Mesenteric fat pad (tissue), 1 donor: ENCODE results near the gene KCTD15. TPM values are rescaled to one million over a fixed set of nuclear protein-coding genes. Genes with fewer than 3 reads are reported as not detected.

Source experiments
- DNase-seq: peaks from one replicate; pipeline ENCODE4 v3.0.0-alpha.2; 2020; ENCODE audit warnings: low spot score
- total RNA-seq: library from RNA; stranded (reverse); fragmentation: NEBNext Ultra II Directional; extraction: Animal tissue kit (Norgen Biotek cat#: 25700); gene quantifications from one replicate; pipeline ENCODE4 v1.2.1, GENCODE V29; 2021
- donor health status: DM: yes; HTN: yes; CAD: no.

KCTD15 gene
- total RNA-seq, 1 donor from 2014 or later, result 18.4 TPM

DNA sequence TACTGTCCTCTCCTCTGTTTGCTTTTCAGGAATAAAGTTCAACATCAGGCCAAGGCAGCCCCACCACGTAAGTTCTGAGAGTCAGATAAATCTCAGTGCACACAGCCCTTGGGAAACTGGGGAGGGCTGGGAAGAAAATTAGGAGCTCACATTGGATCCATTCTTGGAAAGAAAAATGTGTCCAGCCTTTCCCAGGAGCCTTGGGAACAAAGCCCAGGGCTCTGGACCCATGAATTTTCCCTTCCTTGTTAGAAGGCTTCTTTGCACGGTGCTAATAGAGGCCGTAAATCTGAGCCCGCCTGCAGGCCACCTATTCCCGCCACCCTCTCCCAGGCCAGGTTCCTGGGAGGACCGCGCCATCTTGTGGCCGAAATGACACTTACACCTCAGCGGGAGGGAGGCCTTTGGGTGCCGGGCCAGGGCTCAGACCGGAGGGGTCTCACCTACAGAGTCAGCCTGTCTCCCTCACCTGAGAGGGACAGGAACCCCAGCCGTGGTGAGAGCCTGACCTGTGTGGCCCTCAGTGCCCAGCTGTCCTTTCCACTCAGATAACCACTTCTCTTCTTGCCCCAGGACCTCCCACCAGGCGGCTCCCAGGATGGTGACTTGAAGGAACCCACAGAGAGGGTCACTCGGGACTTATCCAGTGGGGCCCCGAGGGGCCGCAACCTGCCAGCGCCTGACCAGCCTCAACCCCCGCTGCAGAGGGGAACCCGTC lies 25.1 kb upstream of the KCTD15 start:
- no peak for DNase-seq

DNA sequence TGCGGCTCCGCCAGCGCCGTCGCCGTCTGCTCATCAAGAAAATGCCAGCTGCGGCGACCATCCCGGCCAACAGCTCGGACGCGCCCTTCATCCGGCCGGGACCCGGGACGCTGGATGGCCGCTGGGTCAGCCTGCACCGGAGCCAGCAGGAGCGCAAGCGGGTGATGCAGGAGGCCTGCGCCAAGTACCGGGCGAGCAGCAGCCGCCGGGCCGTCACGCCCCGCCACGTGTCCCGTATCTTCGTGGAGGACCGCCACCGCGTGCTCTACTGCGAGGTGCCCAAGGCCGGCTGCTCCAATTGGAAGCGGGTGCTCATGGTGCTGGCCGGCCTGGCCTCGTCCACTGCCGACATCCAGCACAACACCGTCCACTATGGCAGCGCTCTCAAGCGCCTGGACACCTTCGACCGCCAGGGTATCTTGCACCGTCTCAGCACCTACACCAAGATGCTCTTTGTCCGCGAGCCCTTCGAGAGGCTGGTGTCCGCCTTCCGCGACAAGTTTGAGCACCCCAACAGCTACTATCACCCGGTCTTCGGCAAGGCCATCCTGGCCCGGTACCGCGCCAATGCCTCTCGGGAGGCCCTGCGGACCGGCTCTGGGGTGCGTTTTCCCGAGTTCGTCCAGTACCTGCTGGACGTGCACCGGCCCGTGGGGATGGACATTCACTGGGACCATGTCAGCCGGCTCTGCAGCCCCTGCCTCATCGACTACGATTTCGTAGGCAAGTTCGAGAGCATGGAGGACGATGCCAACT lies 24.4 kb upstream of the KCTD15 start:
- no peak for DNase-seq

DNA sequence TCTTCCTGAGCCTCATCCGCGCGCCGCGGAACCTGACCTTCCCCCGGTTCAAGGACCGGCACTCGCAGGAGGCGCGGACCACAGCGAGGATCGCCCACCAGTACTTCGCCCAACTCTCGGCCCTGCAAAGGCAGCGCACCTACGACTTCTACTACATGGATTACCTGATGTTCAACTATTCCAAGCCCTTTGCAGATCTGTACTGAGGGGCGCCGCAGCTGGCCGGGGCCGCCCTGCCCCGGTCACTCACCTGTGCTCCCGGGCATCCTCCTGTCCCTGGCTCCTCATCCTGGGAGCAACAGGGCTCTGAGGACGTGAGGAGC lies 23.9 kb upstream of the KCTD15 start:
- no peak for DNase-seq

DNA sequence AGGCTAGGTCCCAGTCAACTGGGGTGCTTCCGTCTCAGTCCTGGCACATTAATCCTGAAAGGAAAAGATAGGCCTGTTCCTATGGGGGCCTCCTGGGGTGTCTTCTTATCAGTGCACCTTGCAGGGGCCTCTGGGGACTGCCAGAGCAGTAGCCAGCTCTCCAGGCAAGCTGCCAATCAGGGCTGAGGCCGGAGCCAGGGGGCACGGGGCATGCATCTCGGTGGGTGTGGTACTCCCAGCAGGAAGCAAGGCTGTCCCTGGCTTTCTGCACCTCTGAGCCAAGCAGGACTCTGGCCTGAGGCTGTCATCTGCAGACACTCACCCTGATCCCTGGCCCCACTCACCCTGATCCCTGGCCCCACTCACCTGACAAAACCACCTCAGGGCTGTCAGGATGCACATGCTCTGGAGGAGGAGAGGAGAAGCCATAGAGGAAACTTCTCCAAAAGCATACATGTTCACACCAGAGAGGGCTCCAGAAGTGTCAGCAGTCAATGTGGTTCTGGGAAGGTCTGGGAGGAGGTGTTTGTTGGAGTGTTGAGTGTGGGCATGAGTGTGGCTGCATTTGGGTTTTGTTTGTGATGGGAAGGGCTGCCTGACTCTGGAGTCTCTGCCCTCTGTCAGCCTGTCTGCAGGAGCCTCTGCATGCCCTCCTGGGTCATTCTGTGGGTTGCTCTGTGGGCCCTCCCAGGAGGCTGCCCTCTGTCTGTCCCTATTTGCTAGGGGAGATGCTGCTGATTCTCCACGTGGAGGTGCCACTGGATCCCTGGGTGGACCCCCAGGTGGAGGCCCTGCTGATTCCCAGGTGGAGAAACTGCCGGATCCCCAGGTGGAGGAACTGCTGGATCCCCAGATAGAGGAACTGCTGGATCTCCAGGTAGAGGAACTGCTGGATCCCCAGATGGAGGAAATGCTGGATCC lies 22.7 kb upstream of the KCTD15 start:
- DNase-seq, result no peak

DNA sequence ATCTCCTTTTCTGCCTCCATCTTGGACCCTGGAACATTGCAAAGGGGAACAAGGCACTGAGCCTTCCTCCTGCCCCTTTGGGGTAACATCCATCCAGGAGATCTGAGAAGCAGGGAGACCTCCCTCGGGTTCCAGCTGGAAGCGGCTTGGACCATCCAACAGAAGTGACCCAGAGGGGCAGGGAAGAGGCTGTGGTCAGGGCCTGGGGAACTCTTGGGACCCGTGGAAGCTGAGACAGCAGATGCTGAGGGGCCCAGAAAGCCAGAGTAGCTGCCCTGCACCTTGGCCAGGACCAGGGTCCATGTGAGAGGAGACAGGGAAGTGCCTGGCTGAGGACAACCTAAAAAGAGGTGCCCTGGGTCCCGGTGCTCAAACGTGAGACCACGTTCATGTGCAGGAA lies 21.9 kb upstream of the KCTD15 start:
- no peak for DNase-seq

DNA sequence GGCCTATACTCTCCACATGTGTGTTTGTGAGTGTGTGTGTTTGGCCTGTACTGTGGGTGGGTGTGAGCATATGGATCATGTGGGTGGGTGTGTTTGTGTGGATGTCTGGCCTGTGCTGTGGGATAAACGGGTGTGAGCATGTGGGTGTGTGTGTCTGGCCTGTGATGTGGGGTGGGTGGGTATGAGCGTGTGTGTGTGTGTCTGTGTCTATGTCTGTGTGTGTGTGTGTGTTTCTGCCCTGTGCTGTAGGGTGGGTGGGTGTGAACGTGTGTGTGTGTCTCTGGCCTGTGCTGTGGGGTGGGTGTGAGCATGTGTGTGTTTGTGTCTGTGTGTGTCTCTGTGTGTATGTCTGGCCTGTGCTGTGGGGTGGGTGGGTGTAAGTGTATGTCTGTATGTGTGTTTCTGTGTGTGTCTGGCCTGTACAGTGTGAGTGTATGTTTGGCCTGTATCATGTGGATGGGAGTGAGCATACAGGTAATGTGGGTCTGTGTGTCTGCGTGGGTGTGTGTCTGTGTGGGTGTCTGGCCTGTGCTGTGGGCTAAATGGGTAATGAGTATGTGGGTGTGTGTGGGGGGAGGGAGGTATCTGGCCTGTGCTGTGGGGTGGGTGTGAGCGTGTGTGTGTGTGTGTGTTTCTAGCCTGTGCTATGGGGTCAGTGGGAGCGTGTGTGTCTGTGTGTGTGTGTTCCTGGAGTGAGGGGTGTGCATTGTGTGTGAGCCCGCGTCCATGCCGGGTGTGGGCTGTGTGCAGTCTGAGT lies 20.8 kb upstream of the KCTD15 start:
- DNase-seq, result no peak

DNA sequence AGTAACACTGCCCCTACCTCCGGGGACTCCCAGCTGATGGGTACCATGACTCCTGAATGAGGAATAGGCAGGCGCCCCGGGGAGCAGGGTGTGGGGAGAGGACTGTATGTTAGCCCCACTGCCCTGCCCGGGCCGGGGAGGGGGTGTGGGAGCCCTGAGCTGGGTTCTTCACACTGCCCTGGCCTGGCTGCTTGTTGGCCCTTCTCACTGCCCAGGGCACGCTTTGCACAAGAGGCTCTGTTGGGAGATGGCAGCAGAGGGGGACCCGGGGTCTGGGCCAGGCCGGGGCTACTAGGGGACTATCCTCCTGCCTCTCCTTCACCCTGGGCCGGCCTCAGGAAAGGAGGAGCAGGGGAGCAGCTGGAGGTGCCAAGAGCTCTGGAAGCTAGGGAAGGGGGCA lies 19.3 kb upstream of the KCTD15 start:
- no peak for DNase-seq

DNA sequence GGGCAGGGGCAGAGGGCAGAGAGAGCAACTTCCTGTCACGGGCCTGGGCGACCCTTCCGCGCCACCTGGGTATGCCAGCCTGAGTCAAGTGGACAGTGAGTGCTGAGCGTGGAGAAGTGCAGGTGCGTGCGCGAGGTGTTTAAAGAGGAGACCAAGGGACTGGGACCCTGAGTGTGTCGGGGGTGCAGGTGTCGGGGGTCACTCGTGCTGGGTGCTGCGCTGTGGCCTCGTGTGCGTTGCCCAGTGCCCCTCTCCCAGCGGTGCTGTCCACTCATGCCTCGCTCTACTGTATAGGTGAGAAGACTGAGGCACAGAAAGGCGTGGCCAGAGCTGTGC lies 18.9 kb upstream of the KCTD15 start:
- no peak for DNase-seq

DNA sequence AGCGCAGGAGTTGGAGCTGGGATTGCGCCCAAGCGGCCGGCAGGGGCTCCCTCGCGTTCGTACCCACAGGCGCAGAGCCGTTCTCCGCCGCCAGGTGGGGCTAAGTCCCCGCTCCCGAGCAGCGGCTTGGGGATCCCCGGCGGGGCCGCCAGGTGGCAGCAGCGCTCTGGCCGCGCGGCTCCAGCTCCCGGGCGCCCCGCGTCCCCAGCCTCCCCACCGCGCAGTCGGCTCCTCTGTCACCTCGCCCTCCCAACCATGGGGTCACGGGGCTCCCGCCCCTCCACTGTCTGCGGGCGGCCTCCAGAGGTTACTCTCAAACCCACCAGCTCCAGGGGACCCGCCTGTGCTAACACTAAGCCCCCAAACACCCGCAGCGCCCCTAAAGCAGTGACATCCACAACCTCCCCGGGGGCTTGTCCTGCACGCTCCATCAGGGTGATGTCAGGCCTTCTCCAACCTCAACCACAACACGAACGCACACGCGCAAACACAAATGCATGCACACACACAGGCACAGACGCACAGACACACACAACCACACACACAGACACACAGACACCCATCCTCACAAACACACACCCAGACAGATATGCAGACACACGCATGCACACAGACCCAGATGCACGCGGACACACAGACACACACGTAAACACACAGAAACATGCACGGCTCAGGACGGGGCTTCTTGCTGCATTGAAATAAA lies 18.4 kb upstream of the KCTD15 start:
- DNase-seq, result peak; percentile 97

DNA sequence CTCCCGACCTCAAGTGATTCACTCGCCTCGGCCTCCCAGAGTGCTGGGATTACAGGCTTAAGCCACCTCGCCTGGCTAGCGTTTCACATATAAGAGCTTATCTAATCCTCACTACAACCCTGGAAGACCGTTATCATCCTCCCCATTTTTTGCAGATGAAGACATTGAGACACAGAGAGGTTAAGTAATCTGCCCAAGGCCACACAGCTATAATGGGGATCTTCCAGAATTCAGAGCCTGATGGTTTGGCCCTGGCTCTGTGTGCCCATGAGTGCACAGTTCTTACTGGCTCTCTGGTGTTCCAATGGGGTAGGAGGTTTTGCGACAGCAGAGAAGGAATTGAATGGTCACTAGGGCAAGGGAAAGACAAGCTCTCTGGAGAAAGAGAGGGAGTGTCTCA lies 16.8 kb upstream of the KCTD15 start:
- DNase-seq, result no peak

DNA sequence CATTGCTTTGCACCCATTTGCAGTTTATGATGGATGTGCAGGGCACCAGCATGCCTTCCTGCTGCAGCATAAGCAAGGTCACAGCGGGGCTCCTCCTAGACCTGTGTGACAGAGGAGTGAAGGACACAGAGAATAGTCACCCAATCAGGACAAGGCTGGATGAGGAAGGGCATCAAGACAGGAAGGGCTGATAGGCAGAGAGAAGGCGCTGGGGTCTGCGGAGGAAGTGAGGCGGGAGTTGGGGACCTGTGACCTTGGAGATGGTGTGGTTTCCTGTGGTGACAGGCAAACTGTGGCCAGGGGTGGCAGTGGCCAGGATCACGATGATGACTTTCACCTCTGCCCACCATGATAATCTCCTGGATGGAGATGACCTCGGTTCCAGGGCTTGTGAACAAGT lies 16.4 kb upstream of the KCTD15 start:
- no peak for DNase-seq

DNA sequence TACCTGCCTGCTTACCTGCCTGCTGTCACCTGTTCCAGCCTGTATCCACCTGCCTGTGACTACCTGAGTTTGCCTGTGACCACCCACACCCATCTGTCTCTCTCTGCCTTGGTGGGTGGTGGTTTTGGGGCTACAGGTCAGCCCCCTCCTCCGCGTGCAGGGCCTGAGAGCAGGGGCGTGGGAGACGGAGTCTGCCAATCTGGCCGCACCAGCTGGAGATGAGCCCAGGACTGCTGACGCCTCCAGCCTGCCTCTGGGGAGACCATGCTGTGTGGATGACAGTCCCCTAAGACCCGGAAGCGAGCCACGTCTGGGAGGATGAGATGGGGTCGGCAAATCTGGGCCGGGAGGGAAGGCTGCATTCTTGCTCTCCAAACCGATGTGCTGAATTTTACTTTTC lies 15.9 kb upstream of the KCTD15 start:
- no peak for DNase-seq

DNA sequence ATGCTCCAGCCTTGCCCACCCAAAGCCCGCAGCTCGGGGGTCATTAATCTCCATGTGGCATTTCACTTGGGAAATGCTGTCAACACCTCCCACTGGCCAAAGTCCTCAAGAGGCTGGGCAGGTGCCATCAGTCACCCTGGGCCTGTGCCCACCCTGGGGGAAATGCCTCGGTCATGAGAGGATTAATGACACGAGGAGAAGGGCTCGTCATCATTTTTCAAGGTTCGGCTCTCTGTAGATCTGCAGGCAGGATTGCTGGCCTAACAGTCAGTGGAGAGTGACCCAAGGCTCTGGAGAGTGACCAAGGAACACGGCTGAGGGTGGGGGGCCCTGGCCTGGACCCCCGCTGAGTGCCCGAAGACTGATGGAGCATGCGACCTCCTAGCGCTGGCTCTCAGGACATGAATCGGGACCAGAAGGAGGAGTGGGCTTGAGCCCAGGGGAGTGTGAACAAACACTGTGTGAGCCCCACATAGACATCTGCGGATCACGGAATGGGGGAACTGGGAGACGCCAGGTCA lies 15.2 kb upstream of the KCTD15 start:
- DNase-seq, result no peak

DNA sequence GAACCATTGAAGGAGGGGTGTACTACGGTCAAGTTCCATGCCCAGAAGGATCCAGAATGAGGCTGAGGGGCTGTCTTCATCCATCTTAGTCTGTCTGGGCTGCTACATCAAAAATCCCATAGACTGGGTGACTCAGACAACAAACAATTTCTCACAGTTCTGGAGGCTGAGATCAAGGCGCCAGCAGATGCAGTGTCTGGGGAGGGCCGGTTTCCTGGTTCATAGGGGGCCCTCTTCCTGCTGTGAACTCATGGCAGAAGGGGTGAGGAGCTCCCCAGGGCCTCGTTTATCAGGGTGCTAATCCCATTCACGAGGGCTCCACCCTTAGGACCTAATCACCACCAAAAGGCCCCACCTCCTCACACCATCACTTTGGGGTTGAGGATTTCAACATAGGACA lies 14.7 kb upstream of the KCTD15 start:
- DNase-seq, result no peak

DNA sequence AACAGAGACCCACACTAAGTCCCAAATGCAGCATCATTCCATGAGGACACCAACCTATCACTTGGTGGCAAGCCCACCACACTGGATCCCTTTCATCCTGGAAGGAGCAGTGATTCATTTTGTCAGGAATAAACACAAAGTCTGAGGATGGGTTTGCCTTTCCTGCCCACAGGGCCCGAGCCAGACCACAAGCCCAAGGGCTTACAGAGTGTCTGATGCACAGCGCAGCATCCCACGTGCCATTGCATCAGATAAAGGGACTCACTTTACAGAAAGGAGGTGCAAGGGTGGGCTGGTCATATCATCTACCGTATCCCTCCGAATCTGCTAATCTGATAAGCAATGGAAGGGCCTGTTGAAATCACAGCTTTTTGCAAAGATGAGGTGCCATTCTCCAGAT lies 12.2 kb upstream of the KCTD15 start:
- DNase-seq, result no peak

DNA sequence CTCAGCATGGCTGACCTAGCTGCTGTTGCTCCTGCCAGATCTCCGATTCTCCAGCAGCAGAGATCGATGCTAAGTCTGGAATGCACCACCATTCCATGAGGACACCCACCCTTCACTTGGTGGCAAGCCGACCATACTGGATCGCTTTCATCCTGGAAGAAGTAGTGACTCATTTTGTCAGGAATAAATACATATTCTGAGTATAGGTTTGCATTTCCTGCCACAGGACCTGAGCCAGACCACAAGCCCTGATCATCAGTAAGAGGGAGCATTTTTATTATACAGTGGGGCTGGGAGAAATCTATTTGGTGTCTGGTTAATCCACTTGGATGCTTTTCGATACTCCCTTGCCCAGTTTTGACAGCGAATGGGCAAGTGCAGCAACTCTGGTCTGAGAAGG lies 10.9 kb upstream of the KCTD15 start:
- no peak for DNase-seq

DNA sequence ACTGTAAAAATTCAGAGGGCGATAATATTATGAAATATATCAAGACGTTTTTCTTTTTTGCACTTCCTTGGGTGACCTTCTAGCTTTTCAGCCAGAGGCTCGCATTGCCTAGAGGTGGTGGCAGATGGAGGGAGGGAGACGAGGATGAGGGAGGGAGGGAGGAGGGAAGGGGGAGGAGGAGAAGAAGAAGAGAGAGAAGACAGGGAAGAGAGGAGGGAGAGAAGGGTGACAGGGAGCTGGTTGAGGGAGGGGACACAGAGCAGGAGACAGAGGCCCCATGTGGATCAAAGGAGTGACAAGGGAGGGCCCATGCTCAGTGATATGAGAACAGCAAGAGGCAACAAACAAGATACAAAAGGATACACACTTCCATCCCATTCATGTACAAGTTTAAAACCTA lies 8.0 kb upstream of the KCTD15 start:
- DNase-seq, result no peak

DNA sequence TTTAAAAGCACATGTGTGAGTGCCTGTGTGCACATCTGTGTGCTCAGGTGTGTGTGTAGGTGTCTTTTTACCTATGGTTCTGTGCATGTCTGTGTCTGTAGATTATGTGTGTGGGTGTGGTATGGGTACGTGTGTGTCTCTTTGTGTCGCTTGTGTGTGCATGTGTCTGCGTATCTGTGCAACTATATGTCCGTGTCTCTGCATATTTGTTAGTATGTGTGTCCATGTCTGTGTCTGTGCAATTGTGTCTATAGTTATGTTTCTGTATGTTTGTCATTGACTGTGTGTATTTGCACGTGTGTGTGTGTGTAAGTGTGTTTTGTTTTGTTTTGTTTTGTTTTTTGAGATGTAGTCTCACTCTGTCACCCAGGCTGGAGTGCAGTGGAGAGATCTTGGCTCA lies 7.3 kb upstream of the KCTD15 start:
- DNase-seq, result no peak

DNA sequence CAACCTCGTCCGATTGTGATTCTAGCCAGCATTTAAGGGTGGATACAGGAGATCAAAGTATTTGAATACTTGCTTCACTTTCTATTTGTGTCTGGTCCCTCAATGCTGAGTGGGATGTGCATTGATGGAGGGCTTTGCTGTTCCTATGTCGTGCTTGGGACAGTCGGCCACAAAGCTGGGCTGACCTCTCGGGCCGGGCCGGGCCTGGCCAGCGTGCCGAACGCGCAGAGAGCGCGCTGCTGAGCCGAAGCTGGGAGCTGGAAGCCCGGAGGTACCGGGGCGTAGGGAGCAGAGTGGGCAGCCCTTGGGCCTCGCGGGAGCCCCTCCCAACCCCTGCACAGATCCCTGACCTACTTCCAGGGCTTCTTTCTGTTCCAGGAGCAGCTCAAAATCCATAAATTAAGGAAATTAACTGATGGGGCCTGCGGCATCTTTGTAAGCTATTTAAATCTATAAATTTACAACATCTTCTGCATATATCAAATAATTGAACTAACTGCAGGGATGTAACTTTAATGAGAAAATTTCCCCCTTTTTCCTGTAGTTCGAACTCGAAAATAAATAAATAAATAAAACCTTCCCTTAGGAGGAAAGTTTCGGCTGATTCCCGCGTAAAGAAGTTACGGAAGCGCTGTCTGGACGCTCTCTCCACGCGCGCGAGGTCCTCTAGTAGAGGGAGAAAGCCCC lies 1.8 kb upstream of the KCTD15 start:
- DNase-seq, result no peak
